Right kidney (tissue), 1 donor: ENCODE data around the gene PCDHGB1.
"Not testable (repeated sequence)": the region's sequence is repeated elsewhere in the genome, so short reads cannot be mapped to it uniquely, and the experiment has no call there.

Source experiments
- DNase-seq: peaks from one replicate; pipeline ENCODE4 v3.0.0-alpha.2; 2016

PCDHGB1 gene

GRCh38 chr5:141343953-141344463 is 5.9 kb upstream of the PCDHGB1 start:
- DNase-seq, result peak; percentile 23

- DNase-seq, result no peak
Measured at GRCh38 chr5:141345327-141345726, 4.6 kb upstream of the PCDHGB1 start.

DNA sequence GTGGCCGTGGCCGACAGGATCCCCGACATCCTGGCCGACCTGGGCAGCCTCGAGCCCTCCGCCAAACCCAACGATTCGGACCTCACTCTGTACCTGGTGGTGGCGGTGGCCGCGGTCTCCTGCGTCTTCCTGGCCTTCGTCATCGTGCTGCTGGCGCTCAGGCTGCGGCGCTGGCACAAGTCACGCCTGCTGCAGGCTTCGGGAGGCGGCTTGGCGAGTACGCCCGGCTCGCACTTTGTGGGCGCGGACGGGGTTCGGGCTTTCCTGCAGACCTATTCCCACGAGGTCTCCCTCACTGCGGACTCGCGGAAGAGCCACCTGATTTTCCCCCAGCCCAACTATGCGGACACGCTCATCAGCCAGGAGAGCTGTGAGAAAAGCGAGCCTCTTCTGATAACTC is 3.9 kb upstream of the PCDHGB1 start:
- not testable (repeated sequence) for DNase-seq

DNA sequence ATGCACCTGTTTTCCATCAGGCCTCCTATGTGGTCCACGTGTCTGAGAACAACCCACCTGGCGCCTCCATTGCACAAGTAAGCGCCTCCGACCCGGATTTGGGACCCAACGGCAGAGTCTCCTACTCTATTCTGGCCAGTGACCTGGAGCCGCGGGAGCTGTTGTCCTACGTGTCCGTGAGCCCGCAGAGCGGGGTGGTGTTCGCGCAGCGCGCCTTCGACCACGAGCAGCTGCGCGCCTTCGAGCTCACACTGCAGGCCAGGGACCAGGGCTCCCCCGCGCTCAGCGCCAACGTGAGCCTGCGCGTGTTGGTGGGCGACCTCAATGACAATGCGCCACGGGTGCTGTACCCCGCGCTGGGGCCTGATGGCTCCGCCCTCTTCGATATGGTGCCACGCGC is 1.7 kb downstream of the PCDHGB1 start:
- no peak for DNase-seq

DNA sequence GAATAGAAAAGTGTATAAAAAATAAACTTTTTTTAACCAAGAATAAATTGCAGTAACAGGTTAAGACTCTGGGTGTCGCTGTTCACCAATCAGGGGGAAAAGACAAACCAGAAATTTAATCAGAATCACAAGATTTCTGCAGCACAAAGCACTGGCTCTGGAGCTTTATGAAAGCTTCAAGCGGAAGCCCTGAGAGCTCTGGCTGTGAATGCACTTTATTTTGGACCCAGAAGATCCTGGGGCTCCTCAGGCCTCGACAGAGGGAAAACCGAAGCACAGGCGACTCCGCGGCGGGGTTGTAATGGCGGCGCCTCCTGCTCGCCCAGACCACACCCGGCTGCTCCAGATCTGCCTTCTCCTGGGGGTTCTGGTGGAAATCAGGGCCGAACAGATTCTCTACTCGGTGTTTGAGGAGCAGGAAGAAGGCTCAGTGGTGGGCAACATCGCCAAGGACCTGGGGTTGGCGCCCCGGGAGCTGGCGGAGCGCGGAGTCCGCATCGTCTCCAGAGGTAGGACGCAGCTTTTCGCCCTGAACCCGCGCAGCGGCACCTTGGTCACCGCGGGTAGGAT is 5.1 kb downstream of the PCDHGB1 start, which contains the start of gene PCDHGA4:
Gene PCDHGA4 (plus strand): TSS at position 122 of the 570 bp plus-strand sequence. CDS start 87 bp downstream, at position 209.
- DNase-seq, result no peak

GRCh38 chr5:141355641-141356040 is 5.7 kb downstream of the PCDHGB1 start:
- DNase-seq, result no peak

GRCh38 chr5:141356133-141356532 is 6.2 kb downstream of the PCDHGB1 start:
- DNase-seq, result no peak

- no peak for DNase-seq
Measured at GRCh38 chr5:141356950-141357349, 7.1 kb downstream of the PCDHGB1 start.

- DNase-seq, result peak; percentile 8
Measured at GRCh38 chr5:141359790-141360426, 10.0 kb downstream of the PCDHGB1 start, which contains the start of gene PCDHGB2. Gene PCDHGB2 (plus strand): TSS chr5:141359994. CDS start chr5:141360136, 142 bp downstream.

DNA sequence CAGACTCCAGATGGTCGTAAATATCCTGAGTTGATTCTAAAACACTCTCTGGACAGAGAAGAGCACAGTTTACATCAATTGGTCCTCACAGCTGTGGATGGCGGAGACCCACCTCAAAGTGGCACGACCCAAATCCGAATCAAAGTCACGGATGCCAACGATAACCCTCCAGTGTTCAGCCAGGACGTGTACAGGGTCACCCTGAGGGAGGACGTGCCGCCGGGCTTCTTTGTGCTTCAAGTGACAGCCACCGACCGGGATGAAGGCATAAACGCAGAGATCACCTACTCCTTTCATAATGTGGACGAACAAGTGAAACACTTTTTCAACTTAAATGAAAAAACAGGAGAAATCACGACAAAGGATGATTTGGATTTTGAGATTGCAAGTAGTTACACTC is 10.8 kb downstream of the PCDHGB1 start:
- DNase-seq, result no peak

DNA sequence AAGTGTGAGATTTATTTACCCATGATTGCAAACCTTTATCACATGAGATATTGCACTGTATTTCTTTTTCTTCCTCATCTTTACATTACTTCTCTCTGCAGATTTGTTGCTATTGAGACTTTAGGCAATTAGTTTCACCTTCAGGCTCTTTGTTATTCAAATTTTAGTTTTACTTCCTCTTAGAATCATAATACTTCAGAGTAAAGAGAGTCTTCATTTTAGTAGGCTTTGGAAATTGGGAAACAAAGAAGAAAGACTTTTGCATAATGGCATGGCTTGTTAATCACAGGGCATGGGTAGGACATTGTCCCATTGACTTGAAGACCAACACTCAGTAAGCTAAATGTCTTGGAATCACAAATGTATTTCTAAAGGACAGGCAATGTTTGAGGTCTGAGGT is 12.8 kb downstream of the PCDHGB1 start:
- no peak for DNase-seq

DNA sequence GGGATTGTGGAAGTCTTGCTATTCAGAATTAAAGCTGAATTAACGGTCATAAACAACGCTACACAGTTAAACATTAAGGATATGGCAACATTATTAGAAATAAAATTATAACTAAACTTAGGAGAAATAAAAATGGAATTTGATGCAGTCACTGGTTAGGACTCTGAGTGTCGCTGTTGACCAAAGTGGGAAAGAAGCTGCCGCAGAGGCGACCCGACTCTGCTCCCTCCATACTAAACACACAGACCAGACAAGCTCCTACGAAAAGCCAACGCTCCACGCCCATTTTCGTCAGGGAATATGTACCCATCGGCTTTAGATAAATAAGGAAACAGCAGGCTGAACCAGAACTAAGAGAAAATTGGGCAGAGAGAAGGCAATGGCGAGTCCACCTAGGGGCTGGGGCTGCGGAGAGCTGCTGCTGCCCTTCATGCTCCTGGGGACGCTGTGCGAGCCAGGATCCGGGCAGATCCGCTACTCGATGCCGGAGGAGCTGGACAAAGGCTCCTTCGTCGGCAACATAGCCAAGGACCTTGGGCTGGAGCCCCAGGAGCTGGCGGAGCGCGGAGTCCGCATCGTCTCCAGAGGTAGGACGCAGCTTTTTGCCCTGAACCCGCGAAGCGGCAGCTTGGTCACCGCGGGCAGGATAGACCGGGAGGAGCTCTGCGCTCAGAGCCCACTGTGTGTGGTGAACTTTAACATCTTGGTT is 14.2 kb downstream of the PCDHGB1 start, which contains the start of gene PCDHGA5:
Gene PCDHGA5 (plus strand): TSS at position 211 of the 709 bp plus-strand sequence. CDS start 169 bp downstream, at position 380.
- DNase-seq, result peak; percentile 22

GRCh38 chr5:141366016-141366896 is 16.4 kb downstream of the PCDHGB1 start:
- no peak for DNase-seq

DNA sequence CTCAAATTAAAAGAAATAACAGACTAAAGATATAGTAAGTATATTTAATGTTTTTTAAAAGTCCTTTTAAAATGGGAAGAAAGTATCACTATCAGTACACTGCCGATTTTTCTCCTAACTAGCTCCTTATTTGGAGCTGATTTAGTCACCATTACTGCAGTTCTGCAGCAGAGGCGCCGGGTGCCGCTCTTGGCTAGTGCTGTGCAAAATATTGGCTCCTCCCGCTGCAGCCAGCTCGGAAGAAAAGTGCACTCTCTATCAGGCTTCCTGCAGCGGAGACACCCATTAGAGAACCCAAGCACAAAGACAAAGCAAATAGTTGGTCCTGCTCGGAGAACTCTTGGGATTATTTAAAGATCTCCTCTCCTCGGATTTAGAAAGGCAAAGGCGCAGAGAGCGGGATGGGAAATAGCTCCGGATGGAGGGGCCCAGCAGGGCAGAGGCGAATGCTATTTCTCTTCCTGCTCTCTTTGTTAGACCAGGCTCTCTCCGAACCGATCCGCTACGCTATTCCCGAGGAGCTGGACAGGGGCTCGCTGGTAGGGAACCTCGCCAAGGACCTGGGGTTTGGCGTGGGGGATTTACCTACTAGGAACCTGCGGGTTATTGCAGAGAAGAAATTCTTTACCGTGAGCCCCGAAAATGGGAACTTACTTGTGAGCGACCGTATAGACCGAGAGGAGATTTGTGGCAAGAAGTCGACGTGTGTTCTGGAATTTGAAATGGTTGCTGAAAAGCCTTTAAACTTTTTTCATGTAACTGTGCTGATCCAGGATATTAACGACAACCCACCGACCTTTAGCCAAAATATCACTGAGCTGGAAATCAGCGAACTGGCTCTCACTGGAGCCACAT is 20.3 kb downstream of the PCDHGB1 start, which contains the start of gene PCDHGB3:
Gene PCDHGB3 (plus strand): TSS at position 249 of the 855 bp plus-strand sequence. CDS start 153 bp downstream, at position 402.
- no peak for DNase-seq

GRCh38 chr5:141371572-141372475 is 21.9 kb downstream of the PCDHGB1 start:
- DNase-seq, result no peak

- peak; percentile 41 for DNase-seq
Measured at GRCh38 chr5:141373673-141374317, 23.9 kb downstream of the PCDHGB1 start, which contains the start of gene PCDHGA6. Gene PCDHGA6 (plus strand): TSS chr5:141373891. CDS start chr5:141374084, 193 bp downstream.

DNA sequence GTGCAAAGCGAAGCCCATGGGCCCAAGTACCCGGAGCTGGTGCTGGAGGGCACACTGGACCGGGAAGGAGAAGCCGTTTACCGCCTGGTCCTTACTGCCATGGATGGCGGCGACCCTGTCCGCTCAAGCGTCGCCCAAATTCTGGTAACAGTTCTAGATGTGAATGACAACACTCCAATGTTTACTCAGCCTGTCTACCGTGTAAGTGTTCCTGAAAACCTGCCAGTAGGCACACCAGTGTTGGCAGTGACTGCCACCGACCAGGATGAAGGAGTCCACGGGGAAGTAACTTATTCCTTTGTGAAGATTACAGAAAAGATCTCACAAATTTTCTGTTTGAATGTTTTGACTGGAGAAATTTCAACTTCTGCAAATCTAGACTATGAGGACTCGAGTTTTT is 24.7 kb downstream of the PCDHGB1 start:
- DNase-seq, result no peak

DNA sequence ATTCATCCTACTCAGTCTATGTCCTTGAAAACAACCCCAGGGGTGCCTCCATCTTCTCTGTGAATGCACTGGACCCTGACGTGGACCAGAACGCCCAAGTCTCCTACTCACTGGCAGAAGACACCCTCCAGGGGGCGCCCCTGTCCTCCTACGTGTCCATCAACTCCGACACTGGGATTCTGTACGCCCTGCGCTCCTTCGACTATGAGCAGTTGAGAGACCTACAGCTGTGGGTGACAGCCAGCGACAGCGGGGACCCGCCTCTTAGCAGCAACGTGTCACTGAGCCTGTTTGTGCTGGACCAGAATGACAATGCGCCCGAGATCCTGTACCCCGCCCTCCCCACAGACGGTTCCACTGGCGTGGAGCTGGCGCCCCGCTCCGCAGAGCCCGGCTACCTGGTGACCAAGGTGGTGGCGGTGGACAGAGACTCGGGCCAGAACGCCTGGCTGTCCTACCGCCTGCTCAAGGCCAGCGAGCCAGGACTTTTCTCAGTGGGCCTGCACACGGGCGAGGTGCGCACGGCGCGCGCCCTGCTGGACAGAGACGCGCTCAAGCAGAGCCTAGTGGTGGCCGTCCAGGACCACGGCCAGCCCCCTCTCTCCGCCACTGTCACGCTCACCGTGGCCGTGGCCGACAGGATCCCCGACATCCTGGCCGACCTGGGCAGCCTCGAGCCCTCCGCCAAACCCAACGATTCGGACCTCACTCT is 25.7 kb downstream of the PCDHGB1 start:
- DNase-seq, result not testable (repeated sequence)
